NCI-H524 treated with DMSO at 0.1 percent for 48 hours (cell line): ENCODE data around the gene ELMO1.

Source experiments
- DNase-seq: peaks from one replicate; lab custom pipeline; 2025; lab: John Stamatoyannopoulos, UW

The ELMO1 gene

DNA sequence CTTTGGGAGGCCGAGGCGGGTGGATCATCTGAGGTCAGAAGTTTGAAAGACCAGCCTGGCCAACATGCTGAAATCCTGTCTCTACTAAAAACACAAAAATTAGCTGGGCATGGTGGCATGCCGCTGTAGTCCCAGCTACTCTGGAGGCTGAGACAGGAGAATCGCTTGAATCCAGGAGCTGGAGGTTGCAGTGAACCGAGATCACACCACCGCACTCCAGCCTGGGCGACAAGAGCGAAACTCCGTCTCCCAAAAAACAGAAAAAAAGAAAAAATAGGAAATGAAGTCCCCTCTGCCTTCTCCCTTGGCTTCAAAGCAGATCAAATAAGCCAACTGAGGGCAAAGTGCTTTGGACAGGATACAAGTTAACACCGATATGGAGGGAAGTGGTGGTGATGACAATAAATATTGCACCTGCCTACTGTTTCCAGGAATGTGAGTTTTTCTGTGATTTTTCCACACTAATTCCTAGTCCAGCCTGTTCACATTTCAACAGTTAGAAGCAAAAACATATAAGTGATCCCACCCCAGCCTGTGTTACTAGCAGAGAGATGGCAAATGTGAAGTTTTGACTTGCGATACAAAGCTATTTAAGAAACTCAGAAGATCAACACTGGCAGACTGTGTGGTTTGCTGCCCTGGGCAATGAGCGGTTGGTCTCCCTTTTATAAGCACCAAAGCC lies 433.2 kb downstream of the ELMO1 start:
- DNase-seq, result no peak

DNA sequence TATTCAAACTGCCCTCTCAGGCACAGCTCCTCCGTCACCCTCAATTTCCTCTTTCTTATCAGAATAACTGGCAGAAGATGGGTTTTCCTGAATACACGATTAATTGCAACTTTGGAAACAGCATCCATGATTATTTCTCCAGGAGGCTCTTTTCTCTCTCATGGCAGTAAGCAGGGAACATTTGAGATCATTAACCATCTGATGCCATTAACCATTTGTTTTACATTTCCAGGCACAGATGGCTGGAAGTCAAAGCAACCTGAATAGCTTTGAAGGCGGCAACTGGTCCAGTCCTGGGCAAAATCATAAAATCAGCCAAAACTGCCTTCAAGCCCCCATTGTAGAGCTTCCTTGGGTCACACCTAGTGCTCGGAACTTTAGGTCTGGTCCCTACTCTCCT lies 434.9 kb downstream of the ELMO1 start:
- no peak for DNase-seq

DNA sequence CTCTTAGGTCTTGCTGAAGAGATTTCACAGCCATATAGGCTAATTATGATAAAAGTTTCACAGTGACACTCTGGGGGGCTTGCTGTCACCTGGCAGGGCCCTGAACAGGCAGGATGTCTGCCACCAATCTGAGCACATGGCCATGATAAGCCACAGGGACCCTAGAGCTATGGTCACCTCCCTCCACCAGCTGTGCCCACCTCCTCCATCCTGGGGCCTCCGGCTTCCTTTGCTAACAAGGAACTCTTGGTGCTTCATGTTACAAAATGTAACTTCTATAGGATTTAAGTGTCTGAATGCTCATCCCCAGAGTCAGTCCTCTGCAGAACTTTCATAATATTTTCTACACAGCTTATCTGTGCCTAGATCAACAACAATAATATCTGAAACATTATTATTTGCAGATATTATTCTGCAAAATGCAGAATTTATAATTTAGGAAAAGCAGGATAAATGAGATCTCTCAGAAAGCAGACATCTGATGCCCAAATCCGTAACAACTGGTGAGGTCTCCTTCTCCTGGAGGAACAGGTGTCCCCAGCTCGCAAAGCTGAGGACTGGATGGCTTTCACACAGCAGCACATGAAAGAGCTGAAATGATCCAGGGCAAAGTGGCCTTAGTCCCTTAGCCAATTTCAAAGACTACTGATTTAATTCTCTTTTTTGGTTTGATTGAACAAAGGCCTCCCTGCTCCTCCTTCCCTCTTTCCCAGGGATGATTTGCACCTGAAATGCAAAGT lies 437.3 kb downstream of the ELMO1 start:
- DNase-seq, result no peak

DNA sequence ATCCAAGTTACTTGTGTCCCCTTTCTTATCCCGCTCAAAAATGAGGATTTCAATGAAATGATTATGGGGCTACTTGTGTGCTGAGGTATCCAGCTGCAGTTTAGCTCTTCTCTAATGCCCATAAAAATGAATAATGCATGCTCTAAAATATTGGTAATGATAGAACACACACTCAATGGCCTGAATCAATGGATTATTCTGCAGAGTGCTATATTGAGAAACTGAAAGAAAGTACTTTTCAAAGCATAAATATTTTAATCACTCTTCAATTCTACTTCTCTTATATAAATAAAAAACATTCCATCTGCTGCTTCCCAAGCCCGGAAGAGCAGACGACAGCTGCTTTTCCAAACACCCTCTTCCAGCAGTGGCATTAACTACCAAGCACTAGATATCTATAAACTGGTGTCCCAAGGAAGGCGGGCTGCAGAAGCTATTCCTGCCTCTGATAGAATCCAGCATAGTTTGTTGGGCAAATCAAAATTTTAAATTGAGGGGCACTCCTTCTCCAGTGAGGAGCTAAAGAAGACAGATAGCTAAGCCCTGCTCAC lies 439.5 kb downstream of the ELMO1 start:
- DNase-seq, result peak; percentile 47

DNA sequence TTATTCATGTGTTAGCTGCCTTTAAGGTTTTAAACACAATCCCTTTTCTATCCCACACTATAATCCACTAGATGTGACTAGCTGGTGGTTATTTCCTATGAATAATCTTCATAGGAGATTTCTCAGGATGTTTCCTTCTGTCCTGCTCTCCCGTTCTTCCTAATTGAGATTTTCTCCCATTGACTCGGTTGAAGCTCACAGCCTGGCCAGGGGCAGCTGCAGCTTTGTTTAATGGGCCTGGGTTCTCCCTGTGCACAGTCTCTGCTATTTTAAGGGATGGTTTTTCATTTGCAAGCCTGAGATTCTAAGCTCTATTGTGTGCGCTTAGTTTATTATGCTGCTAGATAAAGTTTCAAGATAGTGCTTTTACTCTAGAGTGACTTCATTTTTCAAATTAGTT lies 441.0 kb downstream of the ELMO1 start:
- DNase-seq, result no peak

DNA sequence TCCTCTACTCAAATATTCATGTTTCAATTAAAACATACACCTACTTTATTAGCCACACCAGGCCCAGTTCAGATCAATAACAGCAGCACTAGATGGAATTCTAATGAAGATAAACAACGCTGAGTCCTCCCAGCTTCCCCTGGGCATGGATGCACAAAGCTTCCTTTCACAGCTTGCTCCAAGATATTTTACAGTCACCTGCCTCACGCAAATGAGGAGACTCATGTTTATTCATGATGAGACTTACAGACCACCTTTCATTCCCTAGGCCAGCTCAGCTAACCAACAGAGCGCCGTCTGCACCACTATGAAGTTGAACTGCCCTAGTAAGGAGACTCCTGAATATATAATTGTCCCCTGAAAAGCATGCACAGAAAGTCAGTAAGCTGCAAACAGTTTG lies 441.4 kb downstream of the ELMO1 start:
- no peak for DNase-seq

DNA sequence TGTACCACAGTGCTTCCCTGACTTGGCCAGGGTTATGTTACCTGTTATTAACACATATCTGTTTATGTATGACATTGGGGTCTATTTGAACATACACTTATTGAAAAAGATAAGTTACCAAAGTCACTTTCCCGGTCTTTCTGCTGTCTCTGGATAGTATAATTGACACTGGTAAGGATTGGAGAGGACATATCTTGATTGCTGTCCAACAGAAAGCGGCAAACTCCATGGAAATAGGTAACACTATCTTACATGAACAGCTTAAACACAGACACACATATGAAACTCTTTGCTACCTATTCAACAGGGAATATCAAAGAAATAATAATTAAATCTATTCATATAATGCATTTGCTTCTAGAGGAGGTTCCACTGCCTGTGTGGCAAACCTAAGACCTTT lies 441.9 kb downstream of the ELMO1 start:
- DNase-seq, result no peak

DNA sequence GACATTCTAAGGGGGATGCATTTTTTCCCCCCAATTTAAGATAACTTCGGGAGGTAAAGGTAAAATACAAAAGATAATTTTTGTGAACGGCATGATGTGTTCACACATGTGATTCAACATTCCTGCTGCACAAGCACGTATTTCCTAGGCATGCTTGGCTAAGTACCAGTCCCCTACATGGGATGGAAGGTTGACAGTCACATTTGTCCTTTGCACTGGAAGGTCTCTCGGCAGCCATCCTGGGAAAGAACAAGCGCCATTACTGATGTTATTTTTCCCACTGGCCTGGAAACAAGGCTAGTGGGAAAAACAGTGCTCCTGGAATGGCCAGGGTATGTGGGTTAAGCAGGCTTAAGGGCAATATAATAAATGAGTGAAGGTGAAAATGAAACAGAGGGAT lies 448.2 kb downstream of the ELMO1 start:
- DNase-seq, result no peak

DNA sequence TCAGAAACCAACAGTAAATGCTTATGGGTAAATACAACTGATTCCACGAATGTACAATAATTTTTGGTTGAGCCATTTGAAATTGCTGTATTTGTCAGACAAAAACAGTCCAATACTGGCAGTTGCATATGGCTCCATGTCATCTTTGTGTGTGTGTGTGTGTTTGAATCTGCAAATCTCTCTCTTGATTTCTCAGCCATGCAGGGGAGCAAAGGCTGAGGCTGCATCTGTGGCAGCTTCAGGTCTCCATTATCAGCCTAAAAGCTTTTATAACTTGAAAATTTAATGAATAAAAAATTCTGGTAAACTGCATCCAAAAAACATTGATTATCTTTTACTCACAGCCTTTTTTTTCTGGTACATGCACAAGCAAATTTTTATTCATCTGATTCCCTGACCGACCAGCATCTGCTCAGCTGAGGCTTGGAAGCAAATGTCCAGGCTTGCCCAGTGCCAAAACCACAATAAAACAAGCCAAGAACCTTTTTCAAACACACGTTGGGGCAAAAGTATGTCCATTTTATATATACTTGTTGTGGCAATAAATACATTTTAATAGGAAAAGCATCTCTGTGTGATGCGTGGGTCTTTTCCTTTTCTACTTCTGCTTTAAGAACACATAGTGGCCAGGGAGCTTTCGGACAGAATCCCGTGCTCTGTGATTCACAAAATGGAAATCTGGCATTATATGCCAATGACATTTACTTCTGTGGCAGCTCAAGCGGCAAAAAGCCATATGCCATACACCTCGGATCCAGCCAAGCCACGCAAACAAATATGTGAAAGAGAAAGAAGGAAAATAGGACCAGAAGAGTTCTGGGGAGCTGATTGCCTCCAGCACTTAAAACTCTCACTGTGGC lies 448.8 kb downstream of the ELMO1 start:
- peak; percentile 22 for DNase-seq

DNA sequence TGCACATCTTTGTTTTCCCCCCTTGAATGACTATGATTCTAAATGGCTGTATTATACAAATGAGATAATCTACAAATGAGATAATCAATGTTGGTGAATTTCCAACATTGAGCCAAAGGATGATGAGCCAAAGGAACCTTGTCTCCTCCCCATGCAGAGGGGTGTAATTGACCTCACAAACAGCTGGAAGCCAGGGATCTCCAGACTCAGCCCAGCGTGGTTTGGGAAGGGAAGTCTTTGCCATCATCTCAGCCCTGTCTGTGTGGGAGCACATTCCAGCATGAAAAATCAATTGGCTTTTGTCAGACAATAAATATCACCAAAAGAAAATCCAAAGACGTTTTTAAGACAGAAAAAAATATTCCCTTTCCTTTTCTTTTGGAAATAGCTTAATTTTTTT lies 452.9 kb downstream of the ELMO1 start:
- DNase-seq, result no peak

DNA sequence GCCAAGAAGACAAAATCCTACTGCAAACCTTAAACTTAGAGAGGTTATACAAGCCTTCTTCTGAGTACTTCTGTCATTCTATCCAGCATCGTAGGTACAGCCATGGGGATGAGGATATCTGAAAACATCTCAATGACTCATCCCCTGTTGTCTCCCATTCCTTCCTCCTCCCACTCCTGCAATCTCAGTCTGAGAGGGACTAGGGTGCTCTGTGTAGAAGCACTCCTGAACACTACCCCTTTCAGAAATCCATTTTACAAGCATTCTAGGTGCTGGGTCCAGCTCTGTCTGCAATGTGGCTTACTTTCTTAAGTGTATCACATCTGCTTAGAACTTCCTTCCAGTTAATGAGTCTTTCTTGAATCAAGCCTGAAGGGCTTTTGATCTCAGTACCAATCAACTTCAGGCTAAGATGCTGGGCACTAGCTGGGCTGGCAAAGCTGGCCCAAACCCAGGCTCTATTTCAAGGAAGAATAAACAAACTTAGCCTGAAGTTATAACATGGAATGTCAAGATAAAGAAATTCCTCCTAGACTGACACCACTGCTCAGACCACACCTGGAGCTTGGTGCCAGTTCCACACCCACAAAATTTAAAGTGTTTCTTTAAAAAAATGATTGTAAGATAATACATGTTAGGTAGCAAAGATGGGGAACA lies 454.1 kb downstream of the ELMO1 start:
- no peak for DNase-seq

DNA sequence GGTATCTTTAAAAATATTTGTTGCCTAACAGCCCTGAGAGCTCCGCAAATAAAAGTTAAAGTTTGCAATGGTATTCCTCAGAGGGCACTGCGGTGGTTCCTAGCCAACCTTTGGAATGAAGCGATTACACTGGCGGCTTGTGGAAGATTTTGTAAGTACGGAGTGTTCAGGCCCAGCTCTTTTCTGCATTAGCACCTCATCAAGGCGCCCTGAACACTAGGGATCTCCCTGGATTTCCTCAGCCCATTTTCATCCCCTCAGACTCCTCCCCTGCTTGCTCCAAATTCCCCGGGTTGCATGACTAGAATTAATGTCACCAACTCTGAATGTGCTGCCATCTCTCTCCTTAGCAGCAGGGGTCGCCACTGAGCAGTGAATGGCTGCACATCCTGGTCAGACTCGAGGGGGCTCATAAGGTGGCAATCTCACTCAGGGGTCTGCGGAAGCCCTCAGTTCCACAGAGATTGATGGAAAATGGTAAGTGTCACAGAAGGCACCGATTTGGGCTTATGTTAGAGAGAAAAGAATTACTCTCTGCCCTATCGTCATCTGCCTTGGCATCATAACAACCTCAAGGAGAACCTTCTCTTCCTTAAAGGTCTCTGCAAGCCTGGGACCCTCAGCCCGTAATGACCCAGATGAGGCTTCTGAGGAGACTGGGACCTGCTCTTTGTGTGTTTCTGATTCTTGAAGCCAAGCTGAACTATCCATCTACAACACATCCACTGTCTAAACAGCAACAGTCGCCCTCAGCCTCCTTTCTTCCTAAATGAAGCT lies 461.5 kb downstream of the ELMO1 start:
- peak; percentile 46 for DNase-seq

DNA sequence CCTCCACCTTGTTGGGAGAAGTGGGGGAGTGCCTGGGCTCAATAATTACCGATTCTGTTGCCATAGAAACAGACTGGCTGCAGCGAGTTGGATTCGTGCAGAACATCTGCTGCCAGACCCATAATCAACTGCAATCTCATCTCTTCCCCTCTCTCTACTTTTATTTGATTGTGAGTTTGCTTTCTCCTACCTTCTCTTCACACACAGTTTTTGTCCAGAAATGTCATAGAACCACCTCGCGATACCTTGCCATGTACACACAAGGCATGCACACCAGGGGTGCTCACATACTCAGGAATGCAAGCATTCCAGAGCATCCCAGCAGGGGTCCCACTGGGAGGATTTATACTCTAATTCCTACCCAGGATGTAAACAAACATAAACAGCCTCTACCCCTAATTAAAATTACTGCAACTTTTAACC lies 462.1 kb downstream of the ELMO1 start:
- DNase-seq, result peak; percentile 44

DNA sequence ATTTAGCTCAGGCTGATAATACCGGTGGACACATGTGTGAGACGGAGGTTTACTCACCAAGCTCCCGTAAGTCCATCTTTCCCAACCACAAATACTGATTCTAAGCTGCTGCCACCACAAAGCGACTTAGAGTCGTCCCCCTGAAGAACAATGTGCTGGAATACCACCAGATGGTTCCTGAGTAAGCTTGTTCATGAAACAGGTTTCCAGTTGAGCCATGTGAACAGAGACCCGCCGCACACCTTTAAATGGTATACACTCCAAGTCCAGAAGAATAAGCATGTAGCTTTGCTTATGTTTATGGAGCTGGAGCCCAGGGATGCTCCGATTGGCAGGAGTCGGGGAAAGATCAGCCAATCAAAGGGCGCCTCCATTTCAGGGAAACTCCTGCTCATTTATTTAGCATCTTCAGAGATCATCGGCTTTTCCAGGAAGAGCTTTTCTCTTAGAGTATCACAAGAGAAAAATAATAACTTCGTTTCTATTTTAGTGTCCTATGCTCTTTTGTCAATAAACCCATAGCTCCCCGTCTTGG lies 462.7 kb downstream of the ELMO1 start:
- DNase-seq, result peak; percentile 77

DNA sequence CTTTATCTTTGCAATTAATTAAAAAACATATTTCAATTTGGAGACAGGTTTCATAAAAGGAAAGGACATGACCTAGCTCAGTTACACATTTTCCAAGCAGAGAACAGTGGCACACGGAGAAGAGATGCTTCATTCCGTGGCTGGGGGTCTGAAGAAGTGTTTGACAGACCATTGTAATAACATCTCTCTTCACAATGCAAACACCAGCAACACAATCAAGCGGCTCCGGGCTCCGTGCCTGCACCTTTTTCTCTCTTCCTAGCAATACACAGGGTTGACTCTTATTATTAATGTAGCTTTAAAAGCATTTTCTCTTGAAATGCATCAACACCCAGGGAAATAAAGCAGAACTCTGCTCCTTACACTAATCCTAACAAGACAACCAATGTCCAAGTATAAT lies 463.3 kb downstream of the ELMO1 start:
- no peak for DNase-seq

DNA sequence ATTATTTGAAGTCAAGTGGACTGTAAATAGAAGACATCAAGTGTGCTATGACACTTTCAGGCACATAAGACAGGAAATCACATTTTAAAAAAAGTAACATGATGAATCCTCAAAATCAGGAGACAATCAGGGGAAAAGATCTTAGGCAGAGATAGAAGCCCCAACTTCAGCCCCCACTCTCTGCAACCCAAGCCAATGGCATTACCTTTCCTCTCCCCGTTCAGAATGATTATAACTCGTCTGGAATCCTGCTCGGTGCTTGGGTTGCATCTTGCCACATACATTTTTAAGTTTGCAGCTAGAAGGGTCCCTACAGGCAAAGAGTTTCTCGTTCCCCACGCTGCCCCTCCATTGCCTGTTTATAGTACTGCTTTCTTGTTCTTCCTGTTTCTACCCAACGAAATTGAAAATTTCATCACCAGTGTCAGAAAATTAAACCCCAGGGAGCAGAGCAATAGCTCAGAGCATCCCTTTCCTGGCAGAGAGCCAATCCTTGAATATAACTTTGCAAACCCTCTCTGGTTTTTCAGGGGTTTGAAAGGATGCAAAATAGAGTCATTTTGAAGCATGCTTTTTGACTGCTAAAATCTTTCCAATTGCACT lies 463.9 kb downstream of the ELMO1 start:
- DNase-seq, result no peak

DNA sequence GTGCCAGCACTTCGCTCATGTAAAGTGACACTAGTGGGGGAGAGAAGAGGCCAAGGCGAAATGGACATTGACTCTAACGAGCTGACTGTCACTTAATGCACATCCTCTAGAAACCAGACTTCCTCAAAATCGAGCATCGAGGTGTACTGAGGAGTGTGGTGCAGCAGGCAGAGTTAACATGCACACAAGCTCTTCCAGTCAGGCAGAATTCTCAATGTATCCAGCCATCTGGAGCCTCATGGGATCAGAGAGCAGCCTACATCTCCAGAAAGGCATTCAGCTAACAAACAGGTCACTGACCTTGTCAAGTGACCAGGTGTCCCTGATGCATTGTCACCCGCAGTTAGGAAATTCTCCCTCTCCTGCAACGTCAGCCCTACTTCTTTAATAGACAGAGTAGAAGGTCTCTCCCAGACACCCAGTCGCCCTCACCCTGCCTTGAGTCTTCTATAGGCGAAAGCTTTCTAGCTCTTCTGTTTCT lies 464.6 kb downstream of the ELMO1 start:
- DNase-seq, result no peak

DNA sequence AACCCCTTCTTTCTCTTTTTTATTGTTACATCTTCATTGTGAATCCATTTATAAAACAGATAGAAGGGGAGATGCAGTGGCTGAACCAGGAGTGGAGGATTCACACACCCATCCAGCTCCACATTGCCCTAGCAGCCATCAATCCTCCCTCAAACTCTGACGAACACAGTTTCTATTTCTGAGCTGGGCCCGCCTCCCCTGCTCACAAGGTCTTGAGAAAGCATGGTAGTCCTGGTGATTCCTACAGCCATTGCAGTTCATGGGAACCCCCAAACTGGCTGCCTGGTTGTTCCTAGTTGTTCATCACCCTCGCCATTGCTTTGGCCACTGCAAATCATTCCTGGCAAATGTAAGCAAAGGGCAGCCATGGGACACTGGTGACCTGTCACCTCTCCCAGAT lies 465.9 kb downstream of the ELMO1 start:
- DNase-seq, result no peak

DNA sequence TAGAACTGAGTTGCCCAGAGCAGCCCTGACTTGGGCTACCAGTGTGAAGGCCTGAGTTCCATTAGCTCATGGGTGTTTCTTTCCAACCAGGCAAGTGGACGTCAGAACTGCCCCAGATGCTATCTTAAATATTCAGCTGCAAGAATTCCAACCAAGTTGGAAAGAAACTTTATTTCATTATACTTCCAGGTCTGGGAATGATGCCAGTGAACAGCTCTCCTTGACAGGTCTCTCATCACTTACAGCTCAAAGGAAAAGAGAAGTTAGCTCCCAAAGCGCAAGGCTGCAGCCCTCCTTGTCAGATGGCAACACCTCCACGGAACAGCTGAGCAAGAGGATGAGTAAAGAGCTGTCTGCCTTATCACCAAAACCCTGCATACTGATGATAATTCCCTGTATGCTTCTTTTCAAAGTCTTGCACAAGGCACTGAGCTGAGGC lies 468.8 kb downstream of the ELMO1 start:
- no peak for DNase-seq

DNA sequence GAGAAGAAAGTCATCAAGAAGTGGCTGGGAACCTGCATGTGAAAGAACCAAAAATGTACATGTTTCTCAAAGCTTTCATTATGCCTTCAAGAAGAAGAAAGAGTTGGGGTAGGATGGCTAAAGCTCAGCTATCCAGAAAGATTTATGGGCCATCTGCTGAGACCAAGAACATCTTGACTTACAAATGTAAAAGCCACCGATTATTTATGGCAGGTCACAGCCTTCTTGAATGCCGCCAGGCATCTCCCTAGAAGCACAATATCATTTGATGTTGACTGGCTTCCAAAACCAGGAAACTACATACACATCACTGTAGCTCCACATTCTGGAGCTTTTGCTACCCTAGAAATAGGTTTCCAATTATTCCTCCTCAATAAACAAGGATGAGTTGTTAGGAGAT lies 470.2 kb downstream of the ELMO1 start:
- DNase-seq, result no peak
